OCI-LY3 (cell line): Measurements from ENCODE around the gene ABCC3.
"Not testable (repeated sequence)": the region's sequence is repeated elsewhere in the genome, so short reads cannot be mapped to it uniquely, and the experiment has no call there.

Source experiments
- H2AFZ ChIP-seq: fragments of 200-600, 300-600 bp; shearing (Covaris generic); 2 replicates; pipeline ENCODE4 v1.6.0; 2014; ENCODE audit warnings: antibody characterized with exemption, low read depth, low read length
- H3K27ac ChIP-seq: fragments of 200-600, 300-600 bp; sonication (generic); 2 replicates; pipeline ENCODE4 v1.5.1; 2014; ENCODE audit warnings: mild to moderate bottlenecking, low read length, moderate library complexity, mixed read lengths
- H3K27me3 ChIP-seq: fragments of 200-600, 300-600 bp; sonication (generic); 2 replicates; pipeline ENCODE4 v1.6.1; 2014; ENCODE audit warnings: low read depth, low read length, mixed read lengths
- H3K36me3 ChIP-seq: fragments of 200-600, 300-600 bp; sonication (generic); replicated peaks from 2 replicates; pipeline ENCODE3; 2014; ENCODE audit warnings: low read depth, low read length, mixed read lengths
- H3K4me1 ChIP-seq: fragments of 300-600, 200-600 bp; sonication (generic); 2 replicates; pipeline ENCODE4 v1.6.1; 2014; ENCODE audit warnings: low read length, mixed read lengths
- H3K4me2 ChIP-seq: fragments of 200-600, 300-600 bp; sonication (generic); 2 replicates; pipeline ENCODE4 v1.6.1; 2014; ENCODE audit warnings: low read length, mixed read lengths
- H3K4me3 ChIP-seq: fragments of 300-600, 200-600 bp; sonication (generic); 2 replicates; pipeline ENCODE4 v1.5.1; 2014; ENCODE audit warnings: antibody characterized with exemption, mild to moderate bottlenecking, low read length, moderate library complexity
- H3K79me2 ChIP-seq: fragments of 300-600, 200-600 bp; shearing (Covaris generic); 2 replicates; pipeline ENCODE4 v1.6.1; 2014; ENCODE audit warnings: mild to moderate bottlenecking, low read length, mixed read lengths
- H3K9ac ChIP-seq: fragments of 300-600, 200-600 bp; shearing (Covaris generic); 2 replicates; pipeline ENCODE4 v1.6.0; 2014; ENCODE audit warnings: mild to moderate bottlenecking, low read length, moderate library complexity
- H3K9me3 ChIP-seq: fragments of 200-600, 300-600 bp; shearing (Covaris generic); 2 replicates; pipeline ENCODE4 v1.6.1; 2014; ENCODE audit warnings: low read length, mixed read lengths; ENCODE audit not compliant: insufficient read depth
- H4K20me1 ChIP-seq: fragments of 200-600, 300-600 bp; sonication (generic); 2 replicates; pipeline ENCODE4 v1.6.1; 2016; ENCODE audit warnings: low read length, mixed read lengths; ENCODE audit not compliant: insufficient read depth
- EZH2phosphoT487 ChIP-seq: fragments of 200-600 bp; shearing (Covaris generic); IDR thresholded peaks from 2 replicates; pipeline ENCODE4 v1.6.1; 2018; ENCODE audit warnings: antibody characterized with exemption, mixed run types, low read depth
- TF ChIP-seq, protein P1 (sequence below): fragments of 200-600, 300-600 bp; sonication (generic); IDR thresholded peaks from 2 replicates; pipeline ENCODE4 v1.5.1; 2014; ENCODE audit warnings: antibody characterized with exemption, low read length, low read depth

Gene ABCC3

DNA sequence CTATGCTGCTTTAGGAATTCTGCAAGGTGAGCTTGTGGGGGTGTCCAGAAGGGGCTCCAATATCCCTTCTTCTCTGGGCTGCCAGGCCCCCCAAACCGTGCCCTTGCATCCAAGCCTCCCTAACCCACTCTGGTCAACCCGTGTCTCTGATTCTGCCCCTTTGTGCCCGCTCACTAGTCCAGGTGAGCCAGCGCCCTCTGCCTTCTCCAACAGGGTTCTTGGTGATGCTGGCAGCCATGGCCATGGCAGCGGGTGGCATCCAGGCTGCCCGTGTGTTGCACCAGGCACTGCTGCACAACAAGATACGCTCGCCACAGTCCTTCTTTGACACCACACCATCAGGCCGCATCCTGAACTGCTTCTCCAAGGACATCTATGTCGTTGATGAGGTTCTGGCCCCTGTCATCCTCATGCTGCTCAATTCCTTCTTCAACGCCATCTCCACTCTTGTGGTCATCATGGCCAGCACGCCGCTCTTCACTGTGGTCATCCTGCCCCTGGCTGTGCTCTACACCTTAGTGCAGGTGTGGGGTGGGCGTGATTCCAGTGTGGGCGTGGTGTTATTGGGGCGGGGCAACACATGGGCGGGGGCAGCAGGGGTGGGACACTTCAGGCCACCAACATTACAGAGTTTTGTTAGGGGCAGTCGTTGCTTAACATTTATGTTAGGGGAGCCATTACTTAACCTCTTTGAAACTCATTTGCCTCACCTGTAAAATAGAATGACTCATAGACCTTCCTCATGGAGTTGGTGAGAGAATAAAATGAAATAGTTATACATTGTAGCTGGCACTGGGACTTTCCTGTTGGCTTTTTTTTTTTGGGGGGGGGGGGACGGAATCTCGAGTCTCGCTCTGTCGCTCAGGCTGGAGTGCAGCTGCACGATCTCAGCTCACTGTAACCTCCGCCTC lies 41.6 kb downstream of the ABCC3 start:
- H2AFZ ChIP-seq, result no peak overlapping the region
- H3K27me3 ChIP-seq, result peaks cover 9% of the 10 kb centered on the region
- no peak overlapping the region for H3K4me3 ChIP-seq
- H3K9me3 ChIP-seq, result no peaks in the 10 kb centered on the region
- TF ChIP-seq, protein P1, sequence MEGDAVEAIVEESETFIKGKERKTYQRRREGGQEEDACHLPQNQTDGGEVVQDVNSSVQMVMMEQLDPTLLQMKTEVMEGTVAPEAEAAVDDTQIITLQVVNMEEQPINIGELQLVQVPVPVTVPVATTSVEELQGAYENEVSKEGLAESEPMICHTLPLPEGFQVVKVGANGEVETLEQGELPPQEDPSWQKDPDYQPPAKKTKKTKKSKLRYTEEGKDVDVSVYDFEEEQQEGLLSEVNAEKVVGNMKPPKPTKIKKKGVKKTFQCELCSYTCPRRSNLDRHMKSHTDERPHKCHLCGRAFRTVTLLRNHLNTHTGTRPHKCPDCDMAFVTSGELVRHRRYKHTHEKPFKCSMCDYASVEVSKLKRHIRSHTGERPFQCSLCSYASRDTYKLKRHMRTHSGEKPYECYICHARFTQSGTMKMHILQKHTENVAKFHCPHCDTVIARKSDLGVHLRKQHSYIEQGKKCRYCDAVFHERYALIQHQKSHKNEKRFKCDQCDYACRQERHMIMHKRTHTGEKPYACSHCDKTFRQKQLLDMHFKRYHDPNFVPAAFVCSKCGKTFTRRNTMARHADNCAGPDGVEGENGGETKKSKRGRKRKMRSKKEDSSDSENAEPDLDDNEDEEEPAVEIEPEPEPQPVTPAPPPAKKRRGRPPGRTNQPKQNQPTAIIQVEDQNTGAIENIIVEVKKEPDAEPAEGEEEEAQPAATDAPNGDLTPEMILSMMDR, result no peak
- no peak overlapping the region for H3K4me2 ChIP-seq
- H3K27ac ChIP-seq, result no peak overlapping the region
- no peaks in the 10 kb centered on the region for H4K20me1 ChIP-seq
- no peaks in the 10 kb centered on the region for H3K36me3 ChIP-seq
- H3K9ac ChIP-seq, result no peak overlapping the region
- H3K79me2 ChIP-seq, result no peaks in the 10 kb centered on the region
- no peaks in the 10 kb centered on the region for H3K4me1 ChIP-seq

DNA sequence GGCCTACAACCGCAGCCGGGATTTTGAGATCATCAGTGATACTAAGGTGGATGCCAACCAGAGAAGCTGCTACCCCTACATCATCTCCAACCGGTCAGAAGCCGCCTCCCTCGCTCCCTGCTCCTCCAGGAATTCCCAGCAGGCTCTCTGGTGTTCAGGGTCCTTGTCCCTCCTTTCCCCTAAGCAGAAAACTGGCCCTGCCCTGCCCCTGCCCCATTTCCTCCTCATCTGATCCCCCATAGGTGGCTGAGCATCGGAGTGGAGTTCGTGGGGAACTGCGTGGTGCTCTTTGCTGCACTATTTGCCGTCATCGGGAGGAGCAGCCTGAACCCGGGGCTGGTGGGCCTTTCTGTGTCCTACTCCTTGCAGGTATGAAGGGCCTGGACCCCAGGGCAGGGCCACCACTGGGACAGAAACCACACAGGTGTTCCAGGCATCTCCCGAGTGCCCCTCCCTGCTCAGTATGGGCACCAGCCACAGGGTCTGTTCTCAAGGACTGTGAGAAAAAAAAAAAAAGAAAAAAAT lies 43.2 kb downstream of the ABCC3 start:
- no peaks in the 10 kb centered on the region for H3K79me2 ChIP-seq
- H3K9ac ChIP-seq, result no peak overlapping the region
- H3K4me2 ChIP-seq, result no peak overlapping the region
- no peak overlapping the region for H3K4me3 ChIP-seq
- H3K36me3 ChIP-seq, result no peaks in the 10 kb centered on the region
- no peak overlapping the region for H2AFZ ChIP-seq
- H3K4me1 ChIP-seq, result no peaks in the 10 kb centered on the region
- no peak overlapping the region for H3K27ac ChIP-seq
- no peaks in the 10 kb centered on the region for H4K20me1 ChIP-seq
- no peaks in the 10 kb centered on the region for H3K9me3 ChIP-seq
- TF ChIP-seq, protein P1, result no peak
- TF ChIP-seq EZH2phosphoT487, result no peak
- peaks cover 11% of the 10 kb centered on the region for H3K27me3 ChIP-seq

DNA sequence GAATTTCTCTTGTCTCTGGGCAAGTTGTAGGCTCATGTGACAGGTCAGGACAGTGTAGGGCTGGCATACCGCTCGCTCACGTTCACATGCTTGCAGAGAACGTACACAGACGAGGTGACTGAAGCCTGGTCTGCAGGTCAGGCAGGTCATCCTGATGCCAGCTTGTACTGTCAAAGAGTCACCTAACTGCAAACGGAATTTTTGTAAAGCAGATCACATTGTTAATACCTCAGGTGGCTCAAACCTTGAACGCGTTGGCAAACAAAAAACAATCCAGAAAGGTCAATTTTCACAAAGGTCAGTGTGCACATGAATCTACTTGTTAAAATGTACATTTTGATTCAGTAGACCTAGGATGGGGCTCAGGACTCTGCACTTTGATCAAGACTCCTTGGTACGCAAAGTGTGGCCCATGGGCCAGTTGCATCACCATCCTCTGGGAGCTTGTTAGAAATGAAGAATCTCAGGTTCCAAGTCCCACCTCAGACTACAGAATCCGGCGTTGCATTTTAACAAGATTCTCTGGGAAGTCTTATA lies 44.4 kb downstream of the ABCC3 start:
- Histone ChIP-seq H3K4me3 (no peak overlapping the region), H3K27me3 (peaks cover 11% of the 10 kb centered on the region), H3K9me3 (no peaks in the 10 kb centered on the region), H3K36me3 (no peaks in the 10 kb centered on the region), H3K9ac (no peak overlapping the region), H3K27ac (no peak overlapping the region), H3K4me1 (no peaks in the 10 kb centered on the region), H4K20me1 (no peaks in the 10 kb centered on the region), H2AFZ (no peak overlapping the region), H3K4me2 (no peak overlapping the region), H3K79me2 (no peaks in the 10 kb centered on the region)
- TF ChIP-seq, protein P1, result no peak
- no peak for TF ChIP-seq EZH2phosphoT487

DNA sequence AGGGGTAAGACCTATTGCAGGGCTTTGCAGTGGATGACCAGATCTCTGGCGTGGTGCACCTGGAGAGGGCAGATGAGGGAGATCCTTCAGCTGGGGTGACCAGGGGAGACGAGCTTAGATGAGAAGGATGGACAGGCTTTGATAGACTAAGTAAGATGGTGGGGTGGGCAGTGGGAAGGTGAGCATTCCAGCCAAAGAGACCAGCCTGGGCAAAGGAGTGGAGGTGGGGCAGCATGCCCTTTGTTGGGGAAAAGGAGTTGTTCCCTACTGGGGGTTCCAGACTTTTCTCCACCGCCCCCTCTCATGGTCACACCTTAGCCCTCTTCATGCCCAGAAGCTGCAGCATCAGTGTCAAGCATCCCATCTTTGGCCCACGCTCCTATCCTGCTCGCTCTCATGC lies 45.4 kb downstream of the ABCC3 start:
- H3K4me1 ChIP-seq, result no peaks in the 10 kb centered on the region
- H3K4me2 ChIP-seq, result no peak overlapping the region
- no peak overlapping the region for H3K27ac ChIP-seq
- H3K9me3 ChIP-seq, result no peaks in the 10 kb centered on the region
- H2AFZ ChIP-seq, result no peak overlapping the region
- peaks cover 11% of the 10 kb centered on the region for H3K27me3 ChIP-seq
- no peaks in the 10 kb centered on the region for H3K79me2 ChIP-seq
- H3K36me3 ChIP-seq, result no peaks in the 10 kb centered on the region
- H3K4me3 ChIP-seq, result no peak overlapping the region
- TF ChIP-seq, protein P1, result no peak
- no peak for TF ChIP-seq EZH2phosphoT487
- H3K9ac ChIP-seq, result no peak overlapping the region
- no peaks in the 10 kb centered on the region for H4K20me1 ChIP-seq

DNA sequence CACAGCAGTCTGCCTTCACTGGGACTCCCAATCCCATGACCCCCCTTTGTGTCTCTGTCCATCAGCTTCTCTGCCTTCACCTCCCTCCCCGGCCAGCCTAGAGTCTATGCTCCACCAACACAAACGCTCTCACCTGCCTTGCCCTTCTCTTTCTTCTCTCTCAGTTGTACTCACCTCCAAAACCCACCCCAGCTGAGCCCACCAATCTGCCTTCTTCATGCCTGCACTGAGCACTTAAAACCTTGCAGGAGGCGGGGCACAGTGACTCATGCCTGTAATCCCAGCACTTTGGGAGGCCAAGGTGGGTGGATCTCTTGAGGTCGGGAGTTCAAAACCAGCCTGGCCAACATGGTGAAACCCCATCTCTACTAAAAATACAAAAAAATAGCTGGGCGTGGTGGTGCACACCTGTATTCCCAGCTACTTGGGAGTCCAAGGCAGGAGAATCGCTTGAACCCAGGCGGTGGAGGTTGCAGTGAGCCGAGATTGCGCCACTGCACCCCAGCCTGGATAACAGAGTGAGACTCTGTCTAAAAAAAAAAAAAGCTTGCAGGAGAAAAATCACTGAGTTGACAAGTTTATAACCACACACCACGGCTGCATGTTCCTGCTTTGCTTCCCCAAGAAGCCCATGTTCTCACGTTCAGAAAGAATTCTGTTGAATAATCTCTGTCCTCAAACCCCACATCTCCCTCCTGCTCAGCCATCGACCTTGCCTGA lies 46.0 kb downstream of the ABCC3 start:
- H3K27ac ChIP-seq, H3K79me2 ChIP-seq, H4K20me1 ChIP-seq, H3K9me3 ChIP-seq, H3K36me3 ChIP-seq, H3K4me2 ChIP-seq, H3K4me3 ChIP-seq, H3K9ac ChIP-seq, H3K4me1 ChIP-seq, H2AFZ ChIP-seq: not testable (repeated sequence)
- peaks cover 11% of the 10 kb centered on the region for H3K27me3 ChIP-seq
